Omental fat pad (tissue), 4 donors: Measurements from ENCODE around the gene SQSTM1. TPM values are rescaled to one million over a fixed set of nuclear protein-coding genes. Genes with fewer than 3 reads are reported as not detected.

Source experiments
- ATAC-seq: fragments of 150-250 bp; one replicate; pipeline ENCODE4 v1.9.1; 2016; ENCODE audit warnings: mild to moderate bottlenecking, moderate library complexity; ENCODE audit not compliant: low FRiP score
- DNase-seq: peaks from one replicate; pipeline ENCODE4 v3.0.0-alpha.2; 2019; ENCODE audit warnings: low spot score
- total RNA-seq, 4 donors: library from RNA; depleted of rRNA; stranded (reverse); fragments of >200 nt; gene quantifications; one replicate each; pipeline ENCODE4 v1.1.0, GENCODE V29; 2016
- TF ChIP-seq, protein P1 (sequence below), 3 donors: fragments of 450-650 bp; IDR thresholded peaks; one replicate each; pipeline ENCODE4 v1.5.1; 2016 to 2017; ENCODE audit warnings: antibody characterized with exemption in 3 of 3, mild to moderate bottlenecking in 3 of 3, moderate library complexity in 2 of 3

The SQSTM1 gene
- total RNA-seq, 4 donors from 2014 or later = 400 to 762 (median 566) TPM

DNA sequence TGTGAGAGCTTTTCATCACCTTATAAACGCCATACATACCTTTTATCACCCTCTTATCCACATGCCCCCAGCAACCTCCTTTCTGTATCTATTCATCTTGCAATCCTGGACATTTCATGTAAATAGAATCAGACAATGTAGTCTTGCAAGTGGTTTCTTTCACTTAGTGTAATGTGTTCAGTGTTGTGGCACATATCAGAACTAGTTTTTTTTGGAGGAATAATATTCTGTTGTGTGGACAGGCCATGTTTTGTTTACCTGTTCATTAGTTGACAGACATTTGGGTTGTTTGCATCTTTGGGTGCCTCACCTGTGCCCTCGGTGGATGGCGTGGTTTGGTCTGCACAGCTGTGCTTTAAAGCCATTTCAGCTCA is 1.3 kb downstream of the SQSTM1 start:
- ATAC-seq (no peak), DNase-seq (no peak)
- TF ChIP-seq, protein P1, sequence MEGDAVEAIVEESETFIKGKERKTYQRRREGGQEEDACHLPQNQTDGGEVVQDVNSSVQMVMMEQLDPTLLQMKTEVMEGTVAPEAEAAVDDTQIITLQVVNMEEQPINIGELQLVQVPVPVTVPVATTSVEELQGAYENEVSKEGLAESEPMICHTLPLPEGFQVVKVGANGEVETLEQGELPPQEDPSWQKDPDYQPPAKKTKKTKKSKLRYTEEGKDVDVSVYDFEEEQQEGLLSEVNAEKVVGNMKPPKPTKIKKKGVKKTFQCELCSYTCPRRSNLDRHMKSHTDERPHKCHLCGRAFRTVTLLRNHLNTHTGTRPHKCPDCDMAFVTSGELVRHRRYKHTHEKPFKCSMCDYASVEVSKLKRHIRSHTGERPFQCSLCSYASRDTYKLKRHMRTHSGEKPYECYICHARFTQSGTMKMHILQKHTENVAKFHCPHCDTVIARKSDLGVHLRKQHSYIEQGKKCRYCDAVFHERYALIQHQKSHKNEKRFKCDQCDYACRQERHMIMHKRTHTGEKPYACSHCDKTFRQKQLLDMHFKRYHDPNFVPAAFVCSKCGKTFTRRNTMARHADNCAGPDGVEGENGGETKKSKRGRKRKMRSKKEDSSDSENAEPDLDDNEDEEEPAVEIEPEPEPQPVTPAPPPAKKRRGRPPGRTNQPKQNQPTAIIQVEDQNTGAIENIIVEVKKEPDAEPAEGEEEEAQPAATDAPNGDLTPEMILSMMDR (IDR thresholded peaks at IDR 0.05) = no peak

DNA sequence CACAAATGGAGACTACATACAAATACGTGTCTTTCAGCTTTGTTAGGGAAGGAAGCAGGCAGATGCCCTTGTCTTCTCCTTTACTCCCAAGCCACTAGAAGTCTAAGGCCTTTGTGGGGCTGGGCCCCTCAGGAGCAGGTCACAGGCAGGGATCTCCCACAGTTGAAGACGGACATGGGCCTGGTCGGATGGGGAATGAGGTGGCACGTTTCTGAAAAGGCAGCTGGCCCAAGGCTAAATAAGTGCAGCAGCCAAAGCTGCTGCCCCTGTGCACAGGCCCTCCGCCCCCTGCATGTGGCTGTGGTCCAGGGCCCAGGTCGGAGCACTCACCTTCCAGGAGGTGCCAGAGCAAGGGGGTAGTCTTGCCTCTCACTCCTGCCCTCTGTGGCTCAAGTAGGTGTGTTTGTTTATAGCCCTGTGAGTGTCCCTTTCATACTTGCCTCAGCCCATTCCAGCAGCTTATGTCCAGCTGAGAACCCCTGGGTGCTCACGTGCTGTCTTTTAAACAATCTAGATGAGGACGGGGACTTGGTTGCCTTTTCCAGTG is 1.8 kb downstream of the SQSTM1 start:
- TF ChIP-seq, protein P1 (IDR thresholded peaks at IDR 0.05) = no peak
- DNase-seq (no peak), ATAC-seq (no peak)

DNA sequence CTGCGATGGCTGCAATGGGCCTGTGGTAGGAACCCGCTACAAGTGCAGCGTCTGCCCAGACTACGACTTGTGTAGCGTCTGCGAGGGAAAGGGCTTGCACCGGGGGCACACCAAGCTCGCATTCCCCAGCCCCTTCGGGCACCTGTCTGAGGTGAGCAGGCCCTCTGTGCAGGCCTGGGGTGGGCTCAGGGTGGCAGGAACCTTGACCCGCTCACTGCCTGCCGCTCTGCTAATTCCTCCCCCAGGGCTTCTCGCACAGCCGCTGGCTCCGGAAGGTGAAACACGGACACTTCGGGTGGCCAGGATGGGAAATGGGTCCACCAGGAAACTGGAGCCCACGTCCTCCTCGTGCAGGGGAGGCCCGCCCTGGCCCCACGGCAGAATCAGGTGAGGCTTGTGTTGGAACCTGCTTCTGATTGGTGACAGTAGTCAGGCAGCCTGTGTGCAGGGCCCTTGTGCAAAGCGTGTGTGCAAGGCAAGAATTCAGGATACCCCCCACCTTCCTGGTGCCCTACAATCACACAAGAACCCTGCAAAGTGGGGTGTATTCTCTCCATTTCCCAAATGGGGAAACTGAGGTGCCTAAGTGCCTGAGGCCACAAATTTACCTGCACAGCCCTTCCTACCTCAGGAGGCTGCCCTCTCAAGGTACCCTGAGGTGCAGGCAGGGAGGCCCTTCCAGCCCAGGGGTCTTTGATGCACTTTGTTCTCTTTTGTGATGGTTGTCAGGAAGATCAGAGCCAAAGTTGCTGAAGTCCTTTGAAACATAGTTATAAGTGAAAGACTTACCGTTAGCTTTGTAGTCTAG is 3.4 kb downstream of the SQSTM1 start:
- TF ChIP-seq, protein P1 (IDR thresholded peaks at IDR 0.05) = no peak
- ATAC-seq (no peak), DNase-seq (no peak)

DNA sequence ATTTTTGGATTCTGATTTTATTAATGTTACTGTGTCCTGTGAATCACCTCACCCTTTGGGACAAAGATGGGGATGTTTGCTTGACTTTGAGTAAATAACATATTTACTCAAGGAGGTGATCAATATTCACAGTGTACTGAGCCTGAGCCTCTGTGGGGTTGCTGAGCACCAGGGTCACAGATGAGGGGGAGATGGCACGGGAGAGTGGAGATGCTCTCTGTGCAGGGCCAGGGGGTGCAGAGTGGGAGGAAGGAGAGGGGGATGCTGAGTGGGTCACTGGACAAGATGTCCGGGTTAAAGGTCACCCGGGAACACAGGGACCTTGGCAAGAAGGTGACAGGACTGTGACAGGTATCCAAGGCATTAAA is 4.0 kb downstream of the SQSTM1 start:
- ATAC-seq (no peak), DNase-seq (no peak)
- TF ChIP-seq, protein P1 (IDR thresholded peaks at IDR 0.05) = no peak

DNA sequence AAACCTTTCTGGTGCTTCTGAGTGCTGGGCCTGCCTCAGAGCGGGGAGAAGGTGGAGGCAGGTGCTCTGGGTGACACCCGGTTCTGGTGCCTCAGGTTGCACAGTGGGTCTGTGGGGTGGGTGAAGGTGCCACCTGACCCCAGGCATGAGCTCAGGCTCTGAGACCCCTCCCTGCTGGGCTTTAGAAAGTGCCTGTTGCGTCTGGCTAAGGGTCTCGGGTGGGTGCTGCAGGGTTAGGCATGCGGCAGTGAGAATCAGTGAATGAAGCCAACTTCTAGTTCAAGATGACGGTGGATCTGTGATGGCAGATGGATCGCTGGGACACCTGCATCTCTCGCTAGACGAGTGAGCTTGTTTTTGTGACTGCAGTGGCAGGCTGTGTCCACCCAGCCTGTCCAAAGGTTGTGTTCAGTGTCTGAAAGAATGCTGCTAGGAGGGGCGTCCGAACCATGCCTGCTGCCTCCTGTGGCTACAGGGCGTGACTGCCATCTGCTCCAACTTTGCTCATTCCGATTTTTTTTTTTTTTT is 5.0 kb downstream of the SQSTM1 start:
- ATAC-seq (no peak), DNase-seq (no peak)
- TF ChIP-seq, protein P1 (IDR thresholded peaks at IDR 0.05) = no peak

DNA sequence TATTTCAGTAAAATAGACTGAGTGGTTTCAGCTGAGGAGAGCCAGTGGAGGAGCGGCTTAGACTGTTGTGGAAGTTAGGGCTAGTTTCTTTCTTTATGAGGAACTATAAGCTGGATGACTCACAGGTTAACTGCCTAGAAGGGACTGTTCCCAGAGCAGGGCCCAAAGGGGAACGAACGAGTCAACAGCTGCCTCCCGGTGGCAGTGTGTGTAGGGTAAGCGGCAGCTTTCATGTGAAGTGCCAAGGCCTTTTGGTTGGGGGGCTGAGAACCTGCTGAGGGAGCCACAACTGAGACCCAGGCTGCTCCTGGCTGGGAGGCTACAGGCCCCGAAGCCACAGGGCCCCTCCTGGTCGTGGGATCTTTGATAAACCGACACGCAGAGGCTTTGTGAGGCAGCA is 7.0 kb downstream of the SQSTM1 start:
- ATAC-seq = no peak
- TF ChIP-seq, protein P1 (IDR thresholded peaks at IDR 0.05) = no peak
- no peak for DNase-seq
